ENCODE measurements around the gene NPIPB2.

GRCh38 chr16:11967195-11967911 lies 25.5 kb upstream of the NPIPB2 start:
- TF ChIP-seq CTCF (IDR thresholded peaks at IDR 0.05; ENCODE audit: insufficient read depth, low read depth, low read length) (no peak), EZH2 (IDR thresholded peaks at IDR 0.05; ENCODE audit: insufficient read depth, low read length) (no peak)
